Esophagus squamous epithelium (tissue), 5 donors: Measurements from ENCODE around the gene PTPRN2. TPM values are rescaled to one million over a fixed set of nuclear protein-coding genes. Genes with fewer than 3 reads are reported as not detected.

Experiments
- DNase-seq: peaks from one replicate; lab custom pipeline; 2025; lab: John Stamatoyannopoulos, UW
- H3K27ac ChIP-seq, 4 donors: fragments of 200-600 bp; sonication (generic); one replicate each; pipeline ENCODE4 v1.5.1; 2016 to 2019; ENCODE audit warnings: mild to moderate bottlenecking in 1 of 4
- H3K27me3 ChIP-seq, 4 donors: fragments of 200-600 bp; sonication (generic); 1 replicate in 3 of 4; 2 replicates in 1 of 4; pipeline versions ENCODE4 v1.5.1 to v1.6.0; 2017 to 2021; ENCODE audit warnings: antibody characterized with exemption in 1 of 4
- H3K36me3 ChIP-seq, 3 donors: fragments of 200-600 bp; sonication (generic); one replicate each; pipeline ENCODE4 v1.5.1; 2016 to 2019
- H3K4me1 ChIP-seq, 3 donors: fragments of 200-600 bp; sonication (generic); one replicate each; pipeline ENCODE4 v1.5.1; 2017 to 2019
- H3K4me3 ChIP-seq, 4 donors: fragments of 200-600 bp; sonication (generic); 1 replicate in 3 of 4; 2 replicates in 1 of 4; pipeline ENCODE4 v1.5.1; 2016 to 2019; ENCODE audit warnings: mild to moderate bottlenecking in 2 of 4, moderate library complexity in 1 of 4
- H3K9me3 ChIP-seq, 3 donors: fragments of 200-600 bp; sonication (generic); one replicate each; pipeline ENCODE4 v1.5.1; 2016 to 2019
- POLR2A ChIP-seq, 4 donors: fragments of 450-650 bp; IDR thresholded peaks; one replicate each; pipeline ENCODE4 v1.6.1; 2017; ENCODE audit warnings: antibody characterized with exemption in 4 of 4, mild to moderate bottlenecking in 4 of 4, moderate library complexity in 3 of 4
- WGBS, 2 donors: methylation state at CpG; one replicate each; pipeline ENCODE4 v1.1.5; 2018; 5-methylcytosine and 5-hydroxymethylcytosine counted together
- intact Hi-C: fragments of 100-400 bp; cut with DNase I; formaldehyde crosslinking; loops from one replicate; pipeline ENCODE4 v1.15.0; 2022
- total RNA-seq, 4 donors: library from RNA; depleted of rRNA; stranded (reverse); fragments of >200 nt; gene quantifications; one replicate each; pipeline ENCODE4 v1.1.0, GENCODE V29; 2016
- TF ChIP-seq, protein P1 (sequence below), 6 experiments: fragments of 450-650 bp in 4 of 6; fragments of 200-600 bp in 2 of 6; sonication (generic) in 2 of 6; IDR thresholded peaks; one replicate each; pipeline ENCODE4 v1.5.1; 2016 to 2019; ENCODE audit warnings: antibody characterized with exemption in 6 of 6, mild to moderate bottlenecking in 4 of 6, moderate library complexity in 4 of 6
- donor health status: DM: yes; HTN: yes; CAD: no.

PTPRN2 gene
- total RNA-seq, 4 donors from 2014 or later, result 0.38 to 2.7 (median 1.0) TPM

- no peak overlapping the region for H3K27ac ChIP-seq
- no peaks in the 10 kb centered on the region for H3K4me1 ChIP-seq
- peaks cover 0 to 4% (median 0%) of the 10 kb centered on the region in 3 donors for H3K9me3 ChIP-seq
- no peak overlapping the region for H3K4me3 ChIP-seq
- intact Hi-C loops, result no loop called here
- no peak for DNase-seq
- no peaks in the 10 kb centered on the region for H3K36me3 ChIP-seq
- 57 to 86% methylated on average over 5 of the region's 11 CpGs for WGBS, 2 donors
- TF ChIP-seq POLR2A (IDR thresholded peaks at IDR 0.05), result no peak
- TF ChIP-seq, protein P1, sequence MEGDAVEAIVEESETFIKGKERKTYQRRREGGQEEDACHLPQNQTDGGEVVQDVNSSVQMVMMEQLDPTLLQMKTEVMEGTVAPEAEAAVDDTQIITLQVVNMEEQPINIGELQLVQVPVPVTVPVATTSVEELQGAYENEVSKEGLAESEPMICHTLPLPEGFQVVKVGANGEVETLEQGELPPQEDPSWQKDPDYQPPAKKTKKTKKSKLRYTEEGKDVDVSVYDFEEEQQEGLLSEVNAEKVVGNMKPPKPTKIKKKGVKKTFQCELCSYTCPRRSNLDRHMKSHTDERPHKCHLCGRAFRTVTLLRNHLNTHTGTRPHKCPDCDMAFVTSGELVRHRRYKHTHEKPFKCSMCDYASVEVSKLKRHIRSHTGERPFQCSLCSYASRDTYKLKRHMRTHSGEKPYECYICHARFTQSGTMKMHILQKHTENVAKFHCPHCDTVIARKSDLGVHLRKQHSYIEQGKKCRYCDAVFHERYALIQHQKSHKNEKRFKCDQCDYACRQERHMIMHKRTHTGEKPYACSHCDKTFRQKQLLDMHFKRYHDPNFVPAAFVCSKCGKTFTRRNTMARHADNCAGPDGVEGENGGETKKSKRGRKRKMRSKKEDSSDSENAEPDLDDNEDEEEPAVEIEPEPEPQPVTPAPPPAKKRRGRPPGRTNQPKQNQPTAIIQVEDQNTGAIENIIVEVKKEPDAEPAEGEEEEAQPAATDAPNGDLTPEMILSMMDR (IDR thresholded peaks at IDR 0.05), result no peak
- H3K27me3 ChIP-seq, result peaks cover 0 to 2% (median 0%) of the 10 kb centered on the region in 4 donors
These were observed 700.9 kb downstream of the PTPRN2 start for GRCh38 chr7:157886711-157887110.

- peaks cover 0 to 4% (median 0%) of the 10 kb centered on the region in 3 donors for H3K9me3 ChIP-seq
- H3K36me3 ChIP-seq, result no peaks in the 10 kb centered on the region
- intact Hi-C loops, result no loop called here
- 78 to 81% methylated on average over 9 of the region's 9 CpGs for WGBS, 2 donors
- H3K4me3 ChIP-seq, result no peak overlapping the region
- H3K27me3 ChIP-seq, result no peaks in the 10 kb centered on the region
- no peak for DNase-seq
- TF ChIP-seq POLR2A (IDR thresholded peaks at IDR 0.05), result no peak
- TF ChIP-seq, protein P1 (IDR thresholded peaks at IDR 0.05), result no peak
- H3K4me1 ChIP-seq, result no peaks in the 10 kb centered on the region
- no peak overlapping the region for H3K27ac ChIP-seq
These were observed 701.4 kb downstream of the PTPRN2 start for GRCh38 chr7:157886266-157886665.

GRCh38 chr7:157885140-157885539 is 702.5 kb downstream of the PTPRN2 start:
- 64 to 67% methylated on average over 2 to 3 of the region's 6 CpGs for WGBS, 2 donors
- Histone ChIP-seq H3K27ac (no peak overlapping the region), H3K36me3 (no peaks in the 10 kb centered on the region), H3K27me3 (no peaks in the 10 kb centered on the region), H3K4me3 (no peak overlapping the region), H3K4me1 (no peaks in the 10 kb centered on the region), H3K9me3 (peaks cover 0 to 6% (median 0%) of the 10 kb centered on the region in 3 donors)
- TF ChIP-seq, protein P1 (IDR thresholded peaks at IDR 0.05), result no peak
- no peak for TF ChIP-seq POLR2A (IDR thresholded peaks at IDR 0.05)
- DNase-seq, result no peak
- intact Hi-C loops, result no loop called here

GRCh38 chr7:157884461-157885062 is 703.1 kb downstream of the PTPRN2 start:
- intact Hi-C loops, result no loop called here
- H3K36me3 ChIP-seq, result no peaks in the 10 kb centered on the region
- H3K4me1 ChIP-seq, result no peaks in the 10 kb centered on the region
- H3K4me3 ChIP-seq, result no peak overlapping the region
- TF ChIP-seq, protein P1 (IDR thresholded peaks at IDR 0.05), result no peak
- no peak for TF ChIP-seq POLR2A (IDR thresholded peaks at IDR 0.05)
- WGBS, 2 donors, result 81 to 91% methylated on average over 6 to 9 of the region's 9 CpGs
- no peaks in the 10 kb centered on the region for H3K27me3 ChIP-seq
- H3K9me3 ChIP-seq, result peaks cover 0 to 8% (median 0%) of the 10 kb centered on the region in 3 donors
- H3K27ac ChIP-seq, result no peak overlapping the region
- DNase-seq, result no peak

- intact Hi-C loops, result no loop called here
- H3K4me1 ChIP-seq, result no peaks in the 10 kb centered on the region
- no peak for DNase-seq
- TF ChIP-seq, protein P1 (IDR thresholded peaks at IDR 0.05), result no peak
- TF ChIP-seq POLR2A (IDR thresholded peaks at IDR 0.05), result no peak
- H3K4me3 ChIP-seq, result no peak overlapping the region
- H3K27me3 ChIP-seq, result peaks cover 0 to 8% (median 0%) of the 10 kb centered on the region in 4 donors
- WGBS, 2 donors, result 70 to 75% methylated on average over 8 of the region's 8 CpGs
- peaks cover 0 to 8% (median 0%) of the 10 kb centered on the region in 3 donors for H3K9me3 ChIP-seq
- no peaks in the 10 kb centered on the region for H3K36me3 ChIP-seq
- H3K27ac ChIP-seq, result no peak overlapping the region
These were observed 706.4 kb downstream of the PTPRN2 start for GRCh38 chr7:157881048-157881771.
